K562 (cell line): ENCODE measurements around the gene SMARCC1. TPM values are rescaled to one million over a fixed set of nuclear protein-coding genes. Genes with fewer than 3 reads are reported as not detected.

Experiments
- ATAC-seq: fragments of 200-7000 bp; cut with Tn5 transposase; 3 replicates; pipeline ENCODE4 v1.9.1; 2020; ENCODE audit warnings: moderate library complexity
- BruUV-seq: library from RNA; stranded (reverse); fragments of 400-500 nt; replicated peaks from 2 replicates; lab custom pipeline; 2021; lab: Mats Ljungman, UMichigan
- CTCF ChIA-PET: fragments of 300-600 bp; formaldehyde crosslinking; extraction: SDS; loops from one replicate; lab custom pipeline; 2021; ENCODE audit warnings: low intra/inter-chr PET ratio; lab: Yijun Ruan, JAX
- POLR2A ChIA-PET: fragments of 300-600, 350-650 bp; sonication (Branson Sonifier 250); formaldehyde crosslinking; extraction: SDS; loops from one replicate; lab custom pipeline; 2021; ENCODE audit warnings: antibody characterized with exemption, inconsistent platforms; lab: Yijun Ruan, JAX
- DNase-seq, 4 experiments: peaks; one replicate each; pipeline versions ENCODE4 v3.0.0 to v3.0.0-alpha.2; 2011 to 2018; ENCODE audit warnings: low spot score in 3 of 4, mixed read lengths in 3 of 4; ENCODE audit errors: extremely low read depth in 1 of 4
- FAIRE-seq: peaks from 2 replicates; lab custom pipeline; 2011; peaks lifted over from hg19 to GRCh38; lab: Jason Lieb, UNC
- H2AFZ ChIP-seq: 2 replicates; pipeline ENCODE4 v1.6.0; 2011; ENCODE audit warnings: low read depth, low read length, control low read depth, inconsistent platforms
- H3K27ac ChIP-seq: fragments of 200-600 bp; 3 replicates; pipeline ENCODE4 v1.8.0; 2011; ENCODE audit warnings: low read depth, mild to moderate bottlenecking, control low read depth, inconsistent platforms, low read length, moderate library complexity, mixed read lengths; ENCODE audit errors: extremely low read depth
- H3K27me3 ChIP-seq, 2 experiments: fragments of 300-600 bp in 1 of 2; 2 replicates in 1 of 2; 3 replicates in 1 of 2; pipeline versions ENCODE4 v1.6.0 to v1.8.0; 2011; ENCODE audit warnings: inconsistent platforms in 2 of 2, low read length in 2 of 2, mild to moderate bottlenecking in 1 of 2, mixed read lengths in 1 of 2, moderate library complexity in 1 of 2; ENCODE audit not compliant: control insufficient read depth in 2 of 2, insufficient read depth in 2 of 2
- H3K36me3 ChIP-seq: fragments of 300-600 bp; 3 replicates; pipeline ENCODE4 v1.8.0; 2011; ENCODE audit warnings: mild to moderate bottlenecking, low read length, inconsistent platforms; ENCODE audit not compliant: control insufficient read depth, insufficient read depth
- H3K4me1 ChIP-seq, 2 experiments: fragments of 200-600 bp in 1 of 2; replicated peaks in 1 of 2; 2 replicates in 1 of 2; 3 replicates in 1 of 2; pipeline versions ENCODE4 v1.5.1 to v1.8.0; 2011; ENCODE audit warnings: inconsistent platforms in 2 of 2, low read length in 2 of 2, mild to moderate bottlenecking in 1 of 2, mixed read lengths in 1 of 2, moderate library complexity in 1 of 2; ENCODE audit not compliant: control insufficient read depth in 2 of 2, insufficient read depth in 2 of 2
- H3K4me2 ChIP-seq: 2 replicates; pipeline ENCODE4 v1.6.1; 2011; ENCODE audit warnings: low read length, control low read depth, inconsistent platforms, mixed read lengths; ENCODE audit not compliant: insufficient read depth
- H3K4me3 ChIP-seq: fragments of 200-600 bp; sonication (generic), shearing (Covaris generic); 2 replicates; pipeline ENCODE4 v1.5.1; 2016; ENCODE audit warnings: control low read depth, inconsistent platforms
- H3K79me2 ChIP-seq: fragments of 200-600 bp; 3 replicates; pipeline ENCODE4 v1.8.0; 2011; ENCODE audit warnings: low read length, inconsistent platforms; ENCODE audit not compliant: control insufficient read depth, insufficient read depth
- H3K9ac ChIP-seq, 2 experiments: 2 replicates each; pipeline versions ENCODE4 v1.6.0 to v1.6.1; 2011; ENCODE audit warnings: low read depth in 2 of 2, low read length in 2 of 2, control low read depth in 1 of 2, inconsistent platforms in 1 of 2, mild to moderate bottlenecking in 1 of 2, mixed read lengths in 1 of 2; ENCODE audit not compliant: insufficient read depth in 1 of 2
- H3K9me1 ChIP-seq: one replicate; pipeline ENCODE4 v1.6.0; 2011; ENCODE audit warnings: inconsistent platforms, mild to moderate bottlenecking, low read length, moderate library complexity; ENCODE audit not compliant: control insufficient read depth, insufficient read depth
- H3K9me3 ChIP-seq: replicated peaks from 2 replicates; pipeline ENCODE4 v1.5.1; 2011; ENCODE audit warnings: low read depth, low read length, inconsistent platforms; ENCODE audit not compliant: control insufficient read depth, insufficient read depth
- H4K20me1 ChIP-seq: replicated peaks from 2 replicates; pipeline ENCODE4 v1.6.1; 2011; ENCODE audit warnings: low read length, inconsistent platforms, mixed read lengths; ENCODE audit not compliant: control insufficient read depth, insufficient read depth
- ESRRA ChIP-seq: fragments of 450-650 bp; IDR thresholded peaks from 2 replicates; pipeline ENCODE4 v1.6.1; 2014; ENCODE audit warnings: low read depth, mild to moderate bottlenecking, moderate library complexity, borderline replicate concordance
- KLF10 ChIP-seq: fragments of 250-450 bp; sonication (Bioruptor Pico); IDR thresholded peaks from 2 replicates; pipeline ENCODE4 v1.6.1; 2021; ENCODE audit warnings: matching md5 sums
- MBD2 ChIP-seq: sonication (generic); IDR thresholded peaks from 2 replicates; pipeline ENCODE4 v1.6.1; 2016; ENCODE audit warnings: low read depth, borderline replicate concordance
- RFX1 ChIP-seq: fragments of 450-650 bp; IDR thresholded peaks from 2 replicates; pipeline ENCODE4 v1.6.1; 2016; ENCODE audit warnings: mild to moderate bottlenecking, moderate library complexity
- SPI1 ChIP-seq: IDR thresholded peaks from 2 replicates; pipeline ENCODE4 v1.6.1; 2011; ENCODE audit warnings: low read depth, low read length, control low read depth, borderline replicate concordance
- ZNF57 ChIP-seq: fragments of 450-650 bp; formaldehyde crosslinking; IDR thresholded peaks from 2 replicates; pipeline ENCODE4 v1.4.0; 2020; ENCODE audit warnings: mild to moderate bottlenecking, moderate library complexity
- WGBS: fragments of 100-300 bp; shearing (Covaris generic); methylation state at CpG from one replicate; pipeline ENCODE4 v1.1.6; 2016; ENCODE audit warnings: low coverage, mixed read lengths; ENCODE audit not compliant: insufficient coverage; ENCODE audit errors: missing lambda C conversion rate; 5-methylcytosine and 5-hydroxymethylcytosine counted together
- in situ Hi-C: fragments of 300-500 bp; cut with MboI; formaldehyde crosslinking; loops from 4 replicates; pipeline ENCODE4 v1.15.0; 2018; ENCODE audit warnings: inconsistent platforms, mixed read lengths
- intact Hi-C: fragments of 100-400 bp; cut with micrococcal nuclease; formaldehyde crosslinking; loops from 2 replicates; pipeline ENCODE4 v1.14.2; 2022
- polyA plus RNA-seq, 8 experiments: library from polyadenylated mRNA; depleted of rRNA in 4 of 8; stranded (reverse) in 5 of 8; unstranded in 3 of 8; fragments of >200 nt; fragmentation: Nextera tagmentation in 2 of 8; fragmentation: Illumina TruSeq in 1 of 8; extraction: Ambion mirVana in 2 of 8; extraction: Trizol in 1 of 8; gene quantifications; 2 replicates each; pipeline versions ENCODE4 v1.2.1 to v1.2.3, GENCODE V29; 2011 to 2014; ENCODE audit warnings: inconsistent platforms in 1 of 8, missing spikeins in 1 of 8
- total RNA-seq, 7 experiments: library from RNA; depleted of rRNA in 6 of 7; stranded (reverse); fragments of >200 nt in 6 of 7; fragmentation: Illumina TruSeq in 2 of 7; extraction: Trizol in 2 of 7; gene quantifications; 2 replicates each; pipeline versions ENCODE4 v1.2.1 to v1.2.3, GENCODE V29; 2011 to 2021; ENCODE audit warnings: low replicate concordance in 1 of 7

The SMARCC1 gene
- total and polyA plus RNA-seq, 9 of the 15 experiments (the other 6 are each of a cell fraction or from before 2014, with no cell fraction given) = 20.7 to 199 (median 66.0) TPM

DNA sequence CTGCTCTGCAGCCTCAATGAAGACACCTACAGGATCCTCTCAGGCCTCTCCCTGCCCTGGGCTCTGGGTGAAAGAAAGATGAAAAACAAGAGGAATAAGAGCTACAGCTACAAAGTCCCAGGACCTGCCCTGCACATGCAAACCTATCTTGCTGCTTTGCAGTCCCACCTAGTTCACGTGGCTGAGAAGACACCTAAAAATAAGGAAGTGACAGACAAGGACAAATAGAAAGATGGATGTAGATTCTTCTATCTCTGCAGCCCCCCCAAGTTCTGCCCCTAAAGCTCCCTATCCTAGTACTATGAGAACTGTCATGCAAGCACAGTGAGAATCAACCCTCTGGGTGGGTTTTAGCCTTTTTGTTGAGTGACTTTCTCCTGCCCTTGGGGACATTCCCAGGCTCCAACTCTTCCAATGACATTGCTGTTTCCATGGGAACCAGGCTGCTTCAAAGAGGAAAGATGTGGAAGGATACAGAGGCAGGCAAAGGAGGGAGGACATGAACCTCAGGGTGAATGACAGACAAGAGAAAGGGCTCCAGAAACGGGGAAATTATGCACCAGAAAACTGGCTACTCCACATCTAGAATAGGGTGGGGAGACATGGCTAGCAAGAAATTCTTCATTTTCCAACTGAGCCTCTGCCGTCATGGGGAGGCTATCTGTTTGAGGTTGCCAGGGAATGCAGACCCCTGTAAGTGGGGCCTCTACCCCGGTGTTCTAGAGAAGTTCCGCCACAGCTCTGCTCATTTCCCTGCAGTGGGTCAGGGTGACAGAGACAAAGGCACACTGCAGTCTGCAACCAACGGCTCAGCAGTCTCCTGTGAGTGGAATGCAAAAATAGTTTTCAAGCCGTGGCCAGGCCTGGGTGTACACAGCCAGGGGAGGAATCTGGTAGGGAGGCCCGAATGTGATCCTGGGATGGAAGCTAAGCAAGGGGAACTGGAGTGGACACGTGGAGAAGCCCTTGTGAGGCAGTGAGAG is 208.2 kb downstream of the SMARCC1 start:
- no peaks in the 10 kb centered on the region for H3K36me3 ChIP-seq
- 0 out of 2 replicates have a peak, but pooled peaks cover 3% of the 10 kb centered on the region for H4K20me1 ChIP-seq
- CTCF ChIA-PET = no interaction called here
- no TSS peak for BruUV-seq
- H3K27me3 ChIP-seq = no peaks in the 10 kb centered on the region
- in situ Hi-C loops (no loop called here), intact Hi-C loops (loop anchor here (10.0 kb wide), 1 partner anchor 49 kb away; no protein-coding TSS in a partner anchor)
- peaks cover 4% of the 10 kb centered on the region for H3K9me1 ChIP-seq
- no peak overlapping the region for H3K4me2 ChIP-seq
- FAIRE-seq = no peak
- peaks cover 10 to 31% of the 10 kb centered on the region in 2 experiments for H3K4me1 ChIP-seq
- no peak for ATAC-seq
- WGBS = 19% methylated on average over 9 of the region's 9 CpGs
- peak; percentile 90 for TF ChIP-seq SPI1
- peak; percentile 86 for TF ChIP-seq RFX1
- no peak for TF ChIP-seq ZNF57
- no peak for TF ChIP-seq MBD2
- no peak for TF ChIP-seq KLF10 (CRISPR knock-in tag)
- TF ChIP-seq ESRRA = peak; percentile 38; the same call in 1 of the 2 replicates
- H3K9ac ChIP-seq = no peak overlapping the region
- no peaks in the 10 kb centered on the region for H3K9me3 ChIP-seq
- H3K79me2 ChIP-seq = no peaks in the 10 kb centered on the region
- POLR2A ChIA-PET = interaction anchor here (0.5 to 1.5 kb wide), 5 partner anchors 9 to 586 kb away, joined by 3 to 5 read pairs (median 3); no protein-coding TSS in a partner anchor
- no peak for DNase-seq
- no peak overlapping the region for H2AFZ ChIP-seq
- no peak overlapping the region for H3K4me3 ChIP-seq
- H3K27ac ChIP-seq = no peak overlapping the region
